Neural crest cell (in vitro differentiated cells): ENCODE results near the gene MYH6. TPM values are rescaled to one million over a fixed set of nuclear protein-coding genes. Genes with fewer than 3 reads are reported as not detected.

Experiments
- DNase-seq: peaks from one replicate; pipeline ENCODE4 v3.0.0; 2021; ENCODE audit warnings: low read depth, mixed read lengths, low spot score
- H3K27ac Mint-ChIP-seq: one replicate; pipeline ENCODE4 v1.8.0; 2021; ENCODE audit warnings: mild to moderate bottlenecking, mixed read lengths; ENCODE audit not compliant: unreplicated experiment
- H3K27me3 Mint-ChIP-seq: 2 replicates; pipeline ENCODE4 v1.8.0; 2021; ENCODE audit warnings: low read depth, mild to moderate bottlenecking, mixed read lengths
- H3K36me3 Mint-ChIP-seq: 2 replicates; pipeline ENCODE4 v1.8.0; 2021; ENCODE audit warnings: low read depth, mild to moderate bottlenecking, mixed read lengths
- H3K4me1 Mint-ChIP-seq: 2 replicates; pipeline ENCODE4 v1.8.0; 2021; ENCODE audit warnings: mixed read lengths
- H3K4me3 Mint-ChIP-seq: one replicate; pipeline ENCODE4 v1.8.0; 2021; ENCODE audit warnings: mild to moderate bottlenecking, mixed read lengths
- H3K9me3 Mint-ChIP-seq: 2 replicates; pipeline ENCODE4 v1.8.0; 2021; ENCODE audit warnings: mixed read lengths
- total RNA-seq: library from RNA; stranded (reverse); gene quantifications from 2 replicates; pipeline ENCODE4 v1.2.1, GENCODE V29; 2021
- TF ChIP-seq, protein P1 (sequence below): fragments of 200-600 bp; sonication (generic); conservative IDR thresholded peaks from 2 replicates; pipeline ENCODE4 v1.5.0; 2021; ENCODE audit warnings: antibody characterized with exemption, mild to moderate bottlenecking

The MYH6 gene
- total RNA-seq, 1 donor from 2014 or later: not detected

DNA sequence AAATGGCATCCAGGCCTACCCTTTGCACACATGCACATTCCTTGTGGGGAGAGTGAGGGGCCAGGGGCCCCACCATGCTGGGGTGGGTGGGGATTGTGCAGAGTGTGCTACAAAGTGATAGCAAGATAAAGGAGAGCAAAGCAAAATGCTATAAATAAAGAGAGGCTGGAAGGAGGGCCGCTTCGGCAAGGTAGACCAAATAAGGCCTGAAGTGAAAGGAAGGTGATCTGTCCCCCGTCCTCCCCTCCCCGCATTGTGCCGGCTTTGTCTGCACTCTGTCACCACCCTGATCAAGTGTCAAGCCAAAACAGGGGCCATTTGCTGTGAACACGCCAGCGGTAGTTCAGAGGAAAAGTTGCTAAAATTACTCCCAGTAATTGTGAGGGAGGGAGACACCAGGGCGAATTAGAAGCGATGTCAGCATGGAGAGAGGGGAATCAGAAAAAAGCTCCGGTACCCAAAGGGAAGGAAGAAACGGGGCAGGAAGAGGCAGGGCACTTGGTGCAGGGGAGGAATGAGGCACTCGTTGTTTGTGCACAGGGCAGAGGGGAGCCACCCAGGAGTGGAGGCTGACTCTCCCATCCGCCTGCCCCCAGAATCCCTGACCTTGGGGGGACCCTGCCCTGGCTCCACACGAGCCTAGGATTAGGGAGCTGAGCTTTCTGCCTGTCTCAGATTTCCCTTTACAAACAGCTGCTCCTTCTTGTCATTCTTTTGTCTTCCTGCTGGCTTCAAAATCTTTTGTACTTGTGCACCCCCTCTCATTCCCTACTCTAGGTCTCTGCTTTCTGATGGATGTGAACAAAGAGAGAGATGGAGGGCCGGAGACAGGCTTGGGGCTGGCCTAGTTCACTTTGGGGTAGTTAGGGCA, 30.3 kb upstream of the MYH6 start:
- no peak overlapping the region for H3K4me3 Mint-ChIP-seq
- TF ChIP-seq, protein P1, sequence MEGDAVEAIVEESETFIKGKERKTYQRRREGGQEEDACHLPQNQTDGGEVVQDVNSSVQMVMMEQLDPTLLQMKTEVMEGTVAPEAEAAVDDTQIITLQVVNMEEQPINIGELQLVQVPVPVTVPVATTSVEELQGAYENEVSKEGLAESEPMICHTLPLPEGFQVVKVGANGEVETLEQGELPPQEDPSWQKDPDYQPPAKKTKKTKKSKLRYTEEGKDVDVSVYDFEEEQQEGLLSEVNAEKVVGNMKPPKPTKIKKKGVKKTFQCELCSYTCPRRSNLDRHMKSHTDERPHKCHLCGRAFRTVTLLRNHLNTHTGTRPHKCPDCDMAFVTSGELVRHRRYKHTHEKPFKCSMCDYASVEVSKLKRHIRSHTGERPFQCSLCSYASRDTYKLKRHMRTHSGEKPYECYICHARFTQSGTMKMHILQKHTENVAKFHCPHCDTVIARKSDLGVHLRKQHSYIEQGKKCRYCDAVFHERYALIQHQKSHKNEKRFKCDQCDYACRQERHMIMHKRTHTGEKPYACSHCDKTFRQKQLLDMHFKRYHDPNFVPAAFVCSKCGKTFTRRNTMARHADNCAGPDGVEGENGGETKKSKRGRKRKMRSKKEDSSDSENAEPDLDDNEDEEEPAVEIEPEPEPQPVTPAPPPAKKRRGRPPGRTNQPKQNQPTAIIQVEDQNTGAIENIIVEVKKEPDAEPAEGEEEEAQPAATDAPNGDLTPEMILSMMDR: no peak

DNA sequence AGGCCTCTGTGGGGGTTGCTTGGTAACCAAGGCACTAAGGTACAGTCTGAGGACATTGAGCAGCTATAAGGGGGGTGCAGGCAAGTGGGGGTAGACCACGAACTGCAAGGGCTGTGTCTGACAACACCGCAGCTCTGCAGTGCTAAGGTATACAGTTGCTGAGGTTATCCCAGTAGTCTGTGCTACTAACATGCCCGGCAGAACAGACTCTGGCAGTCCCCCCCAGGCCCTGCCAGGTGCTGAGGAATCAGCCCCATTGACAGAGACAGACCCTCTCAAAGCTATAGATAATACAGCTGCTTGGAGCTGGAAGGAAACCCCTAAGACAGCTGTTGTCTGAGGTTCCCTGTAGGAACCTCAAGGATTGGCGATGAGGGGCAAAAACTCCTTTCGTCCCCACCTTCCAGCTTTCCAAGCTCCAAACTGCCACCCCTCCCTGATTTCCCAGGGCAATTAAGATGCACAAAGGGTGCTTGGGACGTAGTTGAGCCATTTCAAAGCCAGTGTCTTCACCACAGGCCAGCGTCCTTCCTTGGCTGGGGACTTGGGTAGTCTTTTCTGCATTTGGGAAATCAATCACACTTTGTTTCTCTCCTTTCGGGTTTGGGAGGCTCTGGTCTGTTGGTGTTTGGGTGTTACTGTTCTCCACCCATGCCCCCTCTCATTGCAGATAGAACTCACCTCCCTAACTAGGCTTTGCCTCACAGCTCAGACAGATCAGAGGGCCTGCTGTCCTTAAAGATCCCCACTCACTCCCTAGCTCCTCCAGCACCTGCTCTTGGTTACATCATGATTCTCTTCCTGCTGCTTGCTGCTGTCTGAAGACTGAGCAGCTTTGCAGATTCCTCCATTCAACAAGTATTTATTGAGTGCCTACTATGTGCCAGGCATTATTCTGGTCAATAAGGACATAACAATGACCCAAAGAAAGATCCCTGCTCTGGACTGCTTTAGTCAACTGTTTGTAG, 29.3 kb upstream of the MYH6 start:
- Mint-ChIP-seq H3K4me3 (no peak overlapping the region), H3K27me3 (peaks cover 4% of the 10 kb centered on the region), H3K4me1 (peaks cover 41% of the 10 kb centered on the region), H3K9me3 (no peaks in the 10 kb centered on the region), H3K36me3 (no peaks in the 10 kb centered on the region), H3K27ac (no peak overlapping the region)
- TF ChIP-seq, protein P1: no peak
- DNase-seq: no peak

More for the DNA sequence above, 30.3 kb upstream of the MYH6 start:
- peak overlapping the region; percentile 97 for H3K27ac Mint-ChIP-seq
- peaks cover 4% of the 10 kb centered on the region for H3K27me3 Mint-ChIP-seq
- no peaks in the 10 kb centered on the region for H3K36me3 Mint-ChIP-seq
- H3K4me1 Mint-ChIP-seq: peaks cover 50% of the 10 kb centered on the region
- H3K9me3 Mint-ChIP-seq: no peaks in the 10 kb centered on the region
- no peak for DNase-seq

DNA sequence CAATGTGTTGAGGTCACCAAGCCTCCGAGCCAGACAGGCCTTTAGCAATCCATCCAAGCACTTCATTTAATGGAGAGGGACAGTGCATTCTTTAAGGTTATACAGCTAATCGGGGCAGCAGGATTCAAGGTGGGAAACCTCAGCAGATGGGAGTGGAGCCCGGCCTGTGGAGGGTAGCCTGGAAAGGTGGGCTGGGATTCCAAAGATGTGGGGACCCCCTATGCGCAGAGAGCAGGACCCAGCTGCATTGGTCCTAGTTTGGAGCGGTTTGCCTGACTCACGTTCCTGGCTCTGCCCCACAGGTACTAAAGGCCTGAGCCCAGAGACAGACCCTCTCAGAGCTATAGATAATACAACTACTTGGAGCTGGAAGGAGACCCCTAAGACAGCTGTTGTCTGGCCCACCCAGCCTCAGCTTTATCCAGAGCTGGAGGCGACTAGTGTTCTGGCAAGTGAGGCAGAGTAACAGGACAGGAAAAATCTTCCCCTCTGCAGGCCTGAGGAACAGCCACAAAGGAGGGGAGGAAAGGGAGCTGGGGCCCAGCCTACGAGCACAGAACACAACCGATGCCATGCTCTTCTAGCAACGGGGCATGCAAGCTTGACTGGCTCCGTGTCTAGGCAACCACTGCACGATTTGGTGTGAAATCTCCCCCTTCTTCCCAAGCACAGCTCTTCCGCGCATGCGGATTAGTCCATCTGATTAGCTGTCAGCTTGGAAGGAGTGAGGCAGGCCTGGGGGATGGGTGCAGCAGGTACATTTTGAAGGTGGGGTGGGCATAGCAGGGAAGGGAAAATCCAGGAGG, 28.5 kb upstream of the MYH6 start:
- TF ChIP-seq, protein P1: no peak
- no peaks in the 10 kb centered on the region for H3K36me3 Mint-ChIP-seq
- peaks cover 9% of the 10 kb centered on the region for H3K27me3 Mint-ChIP-seq
- peaks cover 38% of the 10 kb centered on the region for H3K4me1 Mint-ChIP-seq
- H3K9me3 Mint-ChIP-seq: no peaks in the 10 kb centered on the region
- peak overlapping the region; percentile 87 for H3K27ac Mint-ChIP-seq
- DNase-seq: peak; percentile 46
- no peak overlapping the region for H3K4me3 Mint-ChIP-seq

DNA sequence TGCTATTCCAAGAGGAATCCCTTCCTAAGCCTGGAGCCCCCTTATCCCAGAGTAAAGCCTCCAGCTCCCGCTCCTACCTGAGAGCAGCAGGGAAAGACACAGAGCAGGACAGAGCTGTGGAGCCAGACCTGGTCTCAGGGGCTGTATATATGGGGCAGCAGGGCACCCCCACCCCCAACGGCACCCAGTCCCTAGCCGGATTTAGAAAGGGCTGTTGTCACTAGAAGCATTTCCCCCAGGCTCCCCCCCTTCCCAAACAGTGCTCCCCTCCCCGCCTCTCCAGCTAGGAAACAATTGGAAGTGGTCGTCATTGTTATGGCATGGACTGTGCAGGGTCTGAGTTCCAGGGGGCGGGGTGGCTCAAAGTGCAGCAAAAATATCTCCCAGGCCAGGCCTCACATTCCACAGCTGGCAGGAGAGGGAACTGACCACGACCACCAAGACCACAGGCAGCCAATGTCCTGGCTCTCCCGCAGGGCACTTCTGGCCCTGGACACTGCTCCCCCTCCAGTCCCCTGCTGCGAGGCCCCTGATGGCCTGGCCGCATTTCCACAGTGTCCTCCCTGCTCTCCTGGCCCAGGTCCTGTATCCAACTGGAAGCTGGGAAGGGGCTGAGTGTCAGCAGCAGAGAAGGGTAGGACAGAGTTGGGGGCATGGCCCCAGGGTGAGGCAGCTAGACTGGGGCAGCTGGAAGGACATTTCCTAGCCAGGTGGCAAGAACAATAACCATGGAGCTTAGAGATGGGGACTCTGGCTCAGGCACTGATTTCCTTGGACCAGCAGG, 27.7 kb upstream of the MYH6 start, which contains the start of gene MYH7:
Gene MYH7 (minus strand): TSS at position 118 of the 784 bp plus-strand sequence. CDS start 1,928 bp downstream, outside the sequence.
- peak within 1 kb of the TSS; percentile 87 for H3K27ac Mint-ChIP-seq
- H3K4me1 Mint-ChIP-seq: peaks cover 42% of the 10 kb centered on the region
- no peak within 1 kb of the TSS for H3K4me3 Mint-ChIP-seq
- TF ChIP-seq, protein P1: no peak
- no peaks in the 10 kb centered on the region for H3K36me3 Mint-ChIP-seq
- no peaks in the 10 kb centered on the region for H3K9me3 Mint-ChIP-seq
- peaks cover 11% of the 10 kb centered on the region for H3K27me3 Mint-ChIP-seq
- no peak for DNase-seq
